Ovary (tissue), 9 donors: ENCODE results near the gene SLC43A1. TPM values are rescaled to one million over a fixed set of nuclear protein-coding genes. Genes with fewer than 3 reads are reported as not detected.
A peak's percentile ranks its signal among the peaks of the same experiment; 100 is the strongest.

Experiments used
- DNase-seq, 5 donors: peaks; one replicate each; pipeline ENCODE4 v3.0.0-alpha.2; 2019 to 2020
- H3K27ac ChIP-seq, 2 donors: fragments of 200-600 bp; one replicate each; pipeline versions ENCODE4 v1.5.1 to v1.8.0; 2019 to 2022
- H3K27me3 ChIP-seq: fragments of 200-600 bp; one replicate; pipeline ENCODE4 v1.8.0; 2022
- H3K36me3 ChIP-seq: fragments of 200-600 bp; sonication (generic); one replicate; pipeline ENCODE4 v1.5.1; 2019
- H3K4me1 ChIP-seq: one replicate; pipeline ENCODE4 v1.8.1; 2013; ENCODE audit warnings: mild to moderate bottlenecking, moderate library complexity; ENCODE audit not compliant: insufficient read depth
- H3K4me3 ChIP-seq: fragments of 200-600 bp; sonication (generic); one replicate; pipeline ENCODE4 v1.5.1; 2017
- H3K9me3 ChIP-seq, 2 donors: fragments of 200-600 bp in 1 of 2; sonication (generic) in 1 of 2; one replicate each; pipeline versions ENCODE4 v1.5.1 to v1.8.1; 2013 to 2019; ENCODE audit warnings: mild to moderate bottlenecking in 1 of 2, moderate library complexity in 1 of 2
- EP300 ChIP-seq: sonication (generic); formaldehyde crosslinking; IDR thresholded peaks from one replicate; pipeline ENCODE4 v1.6.1; 2017; ENCODE audit warnings: antibody characterized with exemption
- POLR2A ChIP-seq: fragments of 450-650 bp; IDR thresholded peaks from one replicate; pipeline ENCODE4 v1.6.1; 2017; ENCODE audit warnings: antibody characterized with exemption, mild to moderate bottlenecking, moderate library complexity
- WGBS, 3 donors: extraction: QIAGEN DNeasy Blood & Tissue Kit in 1 of 3; methylation state at CpG; one replicate each; pipeline versions ENCODE4 v1.1.5 to v1.1.7; 2013 to 2017; 5-methylcytosine and 5-hydroxymethylcytosine counted together
- intact Hi-C, 4 donors: fragments of 100-400 bp; cut with DNase I; formaldehyde crosslinking; loops; one replicate each; pipeline versions ENCODE4 v1.11.0 to v1.15.1; 2022 to 2023
- polyA plus RNA-seq, 2 donors: library from polyadenylated mRNA; stranded (reverse); fragments of 200-250 nt in 1 of 2; fragments of 350-450 nt in 1 of 2; fragmentation: Illumina TruSeq in 1 of 2; extraction: RNeasy Lipid Tissue Mini Kit (QIAGEN cat#74804) in 1 of 2; gene quantifications; one replicate each; pipeline ENCODE4 v1.2.3, GENCODE V29; 2013 to 2014
- total RNA-seq, 7 donors: library from RNA; depleted of rRNA in 2 of 7; stranded (reverse); fragments of >200 nt in 2 of 7; fragmentation: NEBNext Ultra II Directional in 3 of 7; extraction: Animal tissue kit (Norgen Biotek cat#: 25700) in 3 of 7; gene quantifications; one replicate each; pipeline versions ENCODE4 v1.1.0 to v1.2.4, GENCODE V29; 2016 to 2023
- TF ChIP-seq, protein P1 (sequence below), 3 donors: fragments of 450-650 bp in 2 of 3; fragments of 200-600 bp in 1 of 3; IDR thresholded peaks; one replicate each; pipeline versions ENCODE4 v1.5.1 to v1.8.0; 2016 to 2022; ENCODE audit warnings: antibody characterized with exemption in 3 of 3, mild to moderate bottlenecking in 1 of 3
- donor health status: DM: no; HTN: no; CAD: no; lungs with moderate emphysema.
- donor health status: DM: no; HTN: no; CAD: no.
- donor health status: Bipolar disorder and iron deficiency.
- donor health status: DM: yes; HTN: yes; CAD: no.
- donor health status: DM: no; HTN: no; CAD: no.
- donor health status: DM: yes; HTN: yes; CAD: no.

Gene SLC43A1
- total and polyA plus RNA-seq, 9 donors = 11.5 to 30.4 (median 18.6) TPM

DNA sequence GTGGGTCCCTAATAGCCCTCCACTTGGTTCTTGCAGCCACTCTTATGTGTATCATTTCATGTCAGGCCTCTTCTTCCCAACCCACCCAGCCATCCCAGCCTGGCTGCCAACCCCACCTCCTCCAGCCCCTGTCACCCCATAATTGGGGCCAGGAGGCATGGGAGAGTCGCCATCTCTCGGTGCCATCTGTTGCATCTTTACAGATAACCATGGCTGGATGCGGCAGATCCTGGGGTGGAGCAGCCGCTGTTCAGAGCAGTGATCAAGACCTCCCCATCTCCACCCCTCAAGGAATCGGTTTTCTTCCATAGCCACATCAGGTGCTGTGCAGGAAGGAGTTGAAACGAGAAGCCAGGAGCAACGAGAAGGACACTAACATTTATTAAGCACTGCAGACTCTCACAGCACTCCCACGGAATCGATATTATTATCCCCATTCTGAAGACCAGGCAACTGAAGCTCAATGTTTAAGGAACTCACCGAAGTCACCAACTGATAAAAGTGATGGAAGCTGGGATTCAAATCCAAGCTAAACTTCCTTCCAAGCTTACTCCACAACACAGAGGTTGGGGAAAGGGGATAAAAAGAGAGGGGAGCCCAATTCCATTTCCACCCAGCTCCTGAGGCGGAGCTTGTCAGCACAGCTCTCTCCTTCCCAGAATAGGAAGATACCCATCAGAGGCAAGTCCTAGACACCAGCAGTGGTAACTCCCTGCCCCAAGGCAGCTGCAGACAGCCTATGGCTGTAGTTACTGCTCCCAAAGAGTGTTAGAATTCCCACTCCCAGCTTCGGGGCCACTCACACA lies 2.7 kb downstream of the SLC43A1 start:
- Histone ChIP-seq H3K36me3 (no peaks in the 10 kb centered on the region), H3K27me3 (no peaks in the 10 kb centered on the region), H3K9me3 (no peaks in the 10 kb centered on the region), H3K4me3 (no peak overlapping the region), H3K4me1 (no peaks in the 10 kb centered on the region), H3K27ac (peak overlapping the region in 1 of 2 donors; percentile 73)
- TF ChIP-seq EP300 (no peak), POLR2A (no peak)
- TF ChIP-seq, protein P1, sequence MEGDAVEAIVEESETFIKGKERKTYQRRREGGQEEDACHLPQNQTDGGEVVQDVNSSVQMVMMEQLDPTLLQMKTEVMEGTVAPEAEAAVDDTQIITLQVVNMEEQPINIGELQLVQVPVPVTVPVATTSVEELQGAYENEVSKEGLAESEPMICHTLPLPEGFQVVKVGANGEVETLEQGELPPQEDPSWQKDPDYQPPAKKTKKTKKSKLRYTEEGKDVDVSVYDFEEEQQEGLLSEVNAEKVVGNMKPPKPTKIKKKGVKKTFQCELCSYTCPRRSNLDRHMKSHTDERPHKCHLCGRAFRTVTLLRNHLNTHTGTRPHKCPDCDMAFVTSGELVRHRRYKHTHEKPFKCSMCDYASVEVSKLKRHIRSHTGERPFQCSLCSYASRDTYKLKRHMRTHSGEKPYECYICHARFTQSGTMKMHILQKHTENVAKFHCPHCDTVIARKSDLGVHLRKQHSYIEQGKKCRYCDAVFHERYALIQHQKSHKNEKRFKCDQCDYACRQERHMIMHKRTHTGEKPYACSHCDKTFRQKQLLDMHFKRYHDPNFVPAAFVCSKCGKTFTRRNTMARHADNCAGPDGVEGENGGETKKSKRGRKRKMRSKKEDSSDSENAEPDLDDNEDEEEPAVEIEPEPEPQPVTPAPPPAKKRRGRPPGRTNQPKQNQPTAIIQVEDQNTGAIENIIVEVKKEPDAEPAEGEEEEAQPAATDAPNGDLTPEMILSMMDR (IDR thresholded peaks at IDR 0.05) = no peak
- WGBS, 3 donors = 79 to 85% (median 82%) methylated on average over 12 of the region's 12 CpGs
- no peak for DNase-seq
- intact Hi-C loops = no loop called here

DNA sequence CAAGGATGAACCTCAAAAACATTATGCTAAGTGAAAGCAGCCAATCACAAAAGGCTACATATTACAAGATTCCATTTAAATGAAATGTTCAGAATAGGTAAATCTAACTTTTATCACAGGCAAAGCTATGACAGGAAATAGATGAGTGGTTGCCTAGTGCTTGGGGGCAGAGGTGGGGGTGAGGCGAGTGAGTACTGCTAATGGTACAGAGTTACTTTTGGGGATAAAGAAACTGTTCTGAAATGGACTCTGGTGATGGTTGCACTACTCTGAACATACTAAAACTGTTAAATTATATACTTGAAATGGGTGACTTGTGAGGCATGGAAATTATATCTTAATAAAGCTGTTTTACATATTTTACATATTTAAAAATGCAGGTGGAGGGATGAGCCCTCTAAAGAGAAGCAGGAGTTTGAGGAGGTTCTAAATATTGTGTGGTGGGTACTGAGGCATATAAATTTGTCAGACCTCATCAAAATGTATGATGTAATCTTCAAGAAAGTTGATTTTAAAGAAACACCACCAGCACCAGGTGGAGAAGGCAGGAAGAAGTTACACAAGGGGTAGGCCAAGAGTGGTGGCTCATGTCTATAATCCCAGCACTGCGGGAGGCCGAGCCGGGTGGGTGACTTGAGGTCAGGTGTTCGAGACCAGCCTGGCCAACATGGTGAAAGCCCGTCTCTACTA lies 3.6 kb downstream of the SLC43A1 start:
- H3K4me3 ChIP-seq = no peak overlapping the region
- intact Hi-C loops = no loop called here
- TF ChIP-seq, protein P1 (IDR thresholded peaks at IDR 0.05) = no peak
- no peak for TF ChIP-seq EP300
- TF ChIP-seq POLR2A = no peak
- no peaks in the 10 kb centered on the region for H3K27me3 ChIP-seq
- 90 to 93% (median 92%) methylated on average over 6 of the region's 6 CpGs for WGBS, 3 donors
- no peaks in the 10 kb centered on the region for H3K36me3 ChIP-seq
- no peak overlapping the region for H3K27ac ChIP-seq
- H3K9me3 ChIP-seq = no peaks in the 10 kb centered on the region
- no peaks in the 10 kb centered on the region for H3K4me1 ChIP-seq
- DNase-seq = no peak

DNA sequence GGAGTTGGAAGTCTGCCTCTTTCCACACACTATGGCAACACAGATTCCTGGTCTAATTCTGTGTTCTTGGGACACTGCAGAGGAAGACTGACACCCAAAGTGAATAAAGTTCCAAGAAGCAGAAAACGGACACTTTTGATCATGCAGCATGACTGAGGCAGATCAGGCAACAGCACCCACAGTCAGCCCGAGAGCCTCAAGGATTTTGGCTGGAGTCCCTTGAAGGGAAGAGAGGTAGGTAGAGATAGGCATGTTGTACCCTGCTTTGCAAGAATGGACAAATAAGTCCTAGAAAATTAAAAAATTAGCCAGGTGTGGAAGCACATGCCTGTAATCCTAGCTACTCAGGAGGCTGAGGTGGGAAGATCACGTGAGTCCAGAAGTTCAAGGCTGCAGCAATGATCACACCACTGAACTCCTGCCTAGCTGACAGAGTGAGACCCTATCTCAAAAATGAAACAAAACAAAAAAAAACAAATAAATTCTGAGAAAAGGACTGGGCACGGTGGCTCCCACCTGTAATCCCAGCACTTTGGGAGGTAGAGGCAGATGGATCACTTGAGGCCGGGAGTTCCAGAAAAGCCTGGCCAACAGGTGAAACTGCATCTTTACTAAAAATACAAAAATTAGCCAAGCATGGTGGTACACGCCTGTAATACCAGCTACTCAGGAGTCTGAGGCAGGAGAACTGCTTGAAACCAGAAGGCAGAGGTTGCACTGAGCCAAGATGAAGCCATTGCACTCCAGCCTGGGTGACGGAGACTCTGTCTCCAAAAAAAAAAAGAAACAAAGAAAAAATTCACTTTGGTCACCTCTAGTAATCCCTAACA lies 6.9 kb downstream of the SLC43A1 start:
- intact Hi-C loops = no loop called here
- Histone ChIP-seq H3K27ac (no peak overlapping the region), H3K4me3 (no peak overlapping the region), H3K4me1 (no peaks in the 10 kb centered on the region), H3K36me3 (no peaks in the 10 kb centered on the region), H3K27me3 (no peaks in the 10 kb centered on the region), H3K9me3 (no peaks in the 10 kb centered on the region)
- TF ChIP-seq, protein P1 (IDR thresholded peaks at IDR 0.05) = no peak
- TF ChIP-seq EP300 (no peak), POLR2A (no peak)
- 80 to 87% (median 82%) methylated on average over 7 of the region's 7 CpGs for WGBS, 3 donors
- no peak for DNase-seq

DNA sequence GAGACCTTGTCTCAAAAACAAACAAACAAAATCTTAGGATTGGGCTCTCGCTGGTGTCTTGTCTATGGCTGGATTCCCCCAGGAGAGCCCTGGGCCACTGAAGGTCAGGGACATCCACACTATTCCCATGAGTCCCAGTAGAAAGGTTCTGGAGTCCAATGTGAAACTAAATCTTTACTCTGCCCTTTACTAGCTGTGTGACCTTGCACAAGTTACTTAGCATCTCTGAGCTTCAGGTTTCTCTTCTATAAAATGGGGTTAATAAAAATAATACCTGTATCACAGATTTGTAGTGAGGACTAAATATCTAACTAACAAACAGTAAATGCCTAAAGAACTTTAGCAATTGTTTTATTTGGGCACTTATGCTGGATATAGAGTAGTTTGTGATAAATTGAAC lies 9.0 kb downstream of the SLC43A1 start:
- H3K27ac ChIP-seq = no peak overlapping the region
- no peaks in the 10 kb centered on the region for H3K9me3 ChIP-seq
- intact Hi-C loops = no loop called here
- no peak overlapping the region for H3K4me3 ChIP-seq
- TF ChIP-seq, protein P1 (IDR thresholded peaks at IDR 0.05) = no peak
- TF ChIP-seq POLR2A = no peak
- TF ChIP-seq EP300 = no peak
- no peaks in the 10 kb centered on the region for H3K4me1 ChIP-seq
- H3K27me3 ChIP-seq = no peaks in the 10 kb centered on the region
- no peak for DNase-seq
- no peaks in the 10 kb centered on the region for H3K36me3 ChIP-seq
- WGBS, 3 donors = 86 to 100% (median 89%) methylated on average over 1 of the region's 1 CpG
